ENCODE results near the gene MCFD2.

- no peak for TF ChIP-seq POLR2A (IDR thresholded peaks at IDR 0.05; ENCODE audit: low read depth, low read length)
- no peak for TF ChIP-seq POLR2AphosphoS5 (IDR thresholded peaks at IDR 0.05; ENCODE audit: low read depth, low read length)
- no peak for TF ChIP-seq TAF1 (IDR thresholded peaks at IDR 0.05; ENCODE audit: borderline replicate concordance, low read depth, low read length)
Measured at GRCh38 chr2:46878886-46879285, 36.7 kb downstream of the MCFD2 start.

All from GM12892 (cell line).